GM21390 (cell line): Measurements from ENCODE around the gene EIF1B.
"Not testable (repeated sequence)": the region's sequence is repeated elsewhere in the genome, so short reads cannot be mapped to it uniquely, and the experiment has no call there.

Experiments
- ATAC-seq: cut with Tn5 transposase; IDR thresholded peaks from one replicate; pipeline ENCODE4 v1.9.1; 2021; ENCODE audit not compliant: unreplicated experiment

The EIF1B gene

DNA sequence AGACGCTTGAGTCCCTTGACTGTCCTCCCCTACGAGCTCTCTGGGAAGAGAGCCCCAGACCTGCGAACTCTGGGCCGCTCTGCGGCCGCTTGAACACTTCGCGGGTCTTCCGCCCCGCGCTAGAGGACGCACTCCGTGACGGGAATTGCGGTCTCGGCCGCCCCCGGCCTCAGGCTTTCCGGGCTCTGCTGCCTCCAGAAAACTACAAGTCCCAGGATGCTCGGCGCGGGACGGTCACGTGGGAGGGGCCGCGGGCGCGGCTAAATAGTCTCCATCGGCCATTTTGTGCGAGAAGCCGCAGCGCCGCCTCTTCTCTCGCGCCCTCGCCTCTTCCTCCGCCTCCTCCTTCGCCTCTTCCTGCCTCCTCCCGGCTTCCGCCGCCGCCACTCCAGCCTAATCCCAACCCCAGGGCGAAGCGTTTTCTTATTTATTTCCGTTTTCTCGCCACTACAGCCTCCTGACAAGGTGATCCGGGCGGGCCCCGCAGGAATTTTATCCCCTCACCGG, at the start of gene EIF1B:
TSS of gene EIF1B (plus strand) at position 290 of the 507 bp plus-strand sequence. CDS start 235 bp downstream, outside the sequence.
- peak; percentile 95 for ATAC-seq

DNA sequence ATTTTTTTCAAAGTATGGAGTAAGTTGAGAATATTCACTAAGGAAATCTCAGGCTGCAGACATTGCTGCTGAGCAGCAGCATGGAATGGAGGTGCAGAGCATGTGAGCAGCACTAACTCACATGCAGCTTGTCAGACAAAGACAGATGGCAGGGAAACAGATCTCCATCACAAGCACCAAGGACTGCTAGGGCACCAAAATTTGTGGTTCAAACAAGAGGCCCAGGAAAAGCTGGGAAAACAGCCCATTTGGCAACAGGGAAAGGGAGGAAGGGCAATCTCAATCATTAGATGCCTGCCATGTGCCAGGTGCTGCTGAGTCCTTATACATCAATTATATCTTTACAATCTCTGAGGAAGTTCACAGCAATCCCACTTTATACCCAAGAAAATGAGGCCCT, 47.2 kb upstream of the EIF1B start:
- no peak for ATAC-seq

DNA sequence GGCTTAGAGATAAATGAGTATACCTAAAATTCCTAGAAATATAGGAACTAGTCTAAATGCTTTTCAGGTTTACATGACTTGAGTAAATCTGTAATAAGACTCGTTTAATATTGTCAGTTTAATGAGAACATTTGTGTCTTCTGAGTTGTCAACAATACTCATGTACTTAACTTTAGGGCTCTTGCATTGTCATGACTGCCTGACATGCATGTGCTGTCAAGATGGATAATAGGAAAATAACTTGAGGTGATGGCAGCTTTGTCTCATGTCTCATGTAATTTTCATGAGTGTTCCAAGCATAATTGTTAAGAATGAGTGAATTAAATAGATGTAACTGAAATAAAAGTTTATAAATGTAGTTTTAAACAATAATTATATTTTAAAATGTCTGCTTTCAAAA, 45.1 kb upstream of the EIF1B start:
- ATAC-seq, result no peak

DNA sequence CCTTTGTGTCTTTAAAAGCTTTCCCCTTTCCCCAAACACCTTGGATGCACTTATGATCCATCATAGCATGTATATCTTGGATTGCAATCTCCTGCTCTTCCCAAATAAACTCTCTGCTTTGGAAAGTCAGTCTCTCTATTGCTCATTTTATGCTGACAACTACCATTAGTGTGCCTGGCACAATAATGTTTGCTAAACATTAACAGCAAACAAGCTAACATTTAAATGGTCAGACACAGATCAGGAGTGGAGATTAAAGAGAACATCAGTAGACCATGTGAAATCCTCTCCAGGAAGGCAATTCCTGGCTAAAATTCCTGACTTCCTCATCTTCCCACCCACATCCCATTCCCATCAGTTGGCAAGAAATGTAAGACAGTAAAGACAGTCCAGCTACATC, 44.3 kb upstream of the EIF1B start:
- ATAC-seq, result no peak

DNA sequence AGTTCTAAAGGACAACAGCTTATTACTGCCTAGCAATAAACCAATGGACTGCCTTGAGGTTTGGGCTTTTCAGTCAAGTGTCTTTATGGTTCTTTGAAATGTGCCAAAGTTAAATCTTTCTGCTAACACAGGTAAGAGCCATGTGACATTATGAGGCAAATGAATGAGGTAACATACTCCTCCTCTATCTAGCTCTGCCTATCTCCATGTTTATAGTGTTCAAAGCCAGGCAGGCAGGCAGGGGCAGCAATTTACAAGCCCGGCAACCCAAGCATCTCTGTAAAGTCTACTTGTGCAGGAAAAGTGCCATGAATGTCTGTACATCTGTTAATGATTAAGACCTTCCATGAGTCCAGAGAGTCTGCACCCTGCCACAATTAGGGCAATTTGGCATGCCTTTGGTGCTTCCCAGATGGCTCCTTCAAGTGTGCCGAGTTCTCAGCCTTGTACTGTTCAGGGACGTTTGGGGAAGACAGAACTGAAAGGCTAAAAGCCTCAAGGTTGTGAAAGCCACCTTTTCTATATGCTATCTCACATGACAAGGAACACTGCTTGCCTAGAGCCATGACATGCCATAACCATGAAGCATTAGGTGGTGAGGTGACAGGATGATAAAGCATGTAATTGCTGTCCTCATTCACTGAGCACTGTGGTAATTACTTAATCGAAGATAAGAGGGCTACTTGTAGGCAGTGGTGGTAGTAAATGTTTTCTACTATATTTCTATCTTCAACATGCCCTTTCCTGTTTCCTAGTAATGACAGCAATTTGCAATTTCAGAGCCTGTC, 41.4 kb upstream of the EIF1B start:
- no peak for ATAC-seq

DNA sequence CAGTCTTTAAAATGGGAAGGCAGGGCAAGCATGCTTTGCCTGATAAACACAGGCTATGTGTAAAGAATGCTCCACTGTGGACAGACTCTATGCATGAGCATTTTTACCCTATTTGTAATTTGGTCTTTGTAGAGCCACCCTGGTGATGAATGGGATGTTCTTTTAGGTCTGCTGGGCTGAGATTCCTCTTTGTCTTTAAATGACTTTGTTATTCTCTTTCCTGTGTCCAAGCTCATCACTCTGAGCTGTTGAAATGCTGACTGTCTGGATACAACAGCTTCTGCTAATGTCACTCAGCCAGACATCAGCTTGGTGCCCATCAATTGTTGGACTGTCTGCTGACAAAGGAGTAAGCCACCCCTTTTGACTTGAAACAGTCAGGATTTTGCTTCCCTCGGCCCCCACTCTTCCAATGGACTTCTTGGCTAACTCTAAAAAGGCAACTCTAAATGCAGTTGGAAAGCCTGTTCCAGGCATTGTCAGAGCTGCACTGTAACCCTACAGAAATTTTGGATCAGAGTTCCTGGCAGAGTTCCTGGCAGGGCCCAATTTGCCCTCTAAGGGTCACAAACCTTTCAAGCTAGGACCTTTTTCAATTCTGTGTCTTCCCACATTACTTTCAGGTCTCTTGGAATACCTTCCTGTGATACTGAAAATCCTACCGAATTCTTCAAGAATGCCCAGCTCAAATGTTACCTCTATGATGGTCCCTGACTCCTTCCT, 40.5 kb upstream of the EIF1B start:
- ATAC-seq, result no peak

DNA sequence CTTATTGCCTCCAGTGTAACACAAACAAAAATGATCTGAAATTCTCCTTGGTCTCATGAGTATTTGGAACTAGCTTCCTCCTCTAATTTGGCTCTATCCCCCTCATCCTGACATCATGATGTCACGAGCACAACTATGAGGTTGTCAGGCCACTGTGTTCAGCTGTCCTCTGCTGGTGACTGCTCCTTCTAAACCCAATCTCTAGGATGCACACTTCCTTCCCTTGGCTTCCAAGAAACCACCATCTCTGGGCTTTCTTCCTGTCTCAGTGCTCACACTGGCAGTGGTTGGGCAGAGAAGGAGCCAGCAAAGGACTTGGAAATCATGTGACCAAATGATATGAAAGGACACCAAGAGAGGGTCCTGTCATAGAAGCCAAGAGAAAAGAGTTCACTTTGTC, 30.7 kb upstream of the EIF1B start:
- ATAC-seq, result no peak

DNA sequence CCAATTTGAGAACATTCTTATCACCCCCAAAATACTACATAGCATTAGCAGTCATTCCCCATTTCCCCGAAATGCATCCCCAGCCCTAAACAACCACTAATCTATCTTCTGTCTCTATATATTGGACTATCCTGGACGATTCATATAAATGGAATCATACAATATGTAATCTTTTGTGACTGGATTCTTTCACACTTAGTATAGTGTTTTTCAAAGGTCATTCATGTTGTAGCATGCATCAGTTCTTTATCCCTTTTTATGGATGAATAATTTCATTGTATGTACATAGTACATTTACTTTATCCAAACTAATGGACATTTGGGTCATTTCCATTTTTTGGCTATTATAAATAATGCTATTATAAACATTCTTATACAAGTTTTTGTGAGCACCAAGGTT, 27.5 kb upstream of the EIF1B start:
- no peak for ATAC-seq

DNA sequence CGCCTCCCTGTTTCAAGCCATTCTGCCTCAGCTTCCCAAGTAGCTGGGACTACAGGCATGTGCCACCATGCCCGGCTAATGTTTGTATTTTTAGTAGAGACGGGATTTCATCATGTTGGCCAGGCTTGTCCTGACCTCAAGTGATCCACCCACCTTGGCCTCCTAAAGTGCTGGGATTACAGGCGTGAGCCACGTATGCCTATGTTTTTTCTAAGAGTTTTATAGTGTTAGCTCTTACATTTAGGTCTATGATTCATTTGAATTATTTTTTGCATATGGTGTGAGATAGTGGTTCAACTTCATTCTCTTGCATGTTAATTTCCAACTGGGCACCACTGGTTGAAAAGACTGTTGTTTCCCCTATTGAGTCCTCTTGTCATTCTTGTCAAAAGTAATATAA, 26.4 kb upstream of the EIF1B start:
- ATAC-seq, result not testable (repeated sequence)

DNA sequence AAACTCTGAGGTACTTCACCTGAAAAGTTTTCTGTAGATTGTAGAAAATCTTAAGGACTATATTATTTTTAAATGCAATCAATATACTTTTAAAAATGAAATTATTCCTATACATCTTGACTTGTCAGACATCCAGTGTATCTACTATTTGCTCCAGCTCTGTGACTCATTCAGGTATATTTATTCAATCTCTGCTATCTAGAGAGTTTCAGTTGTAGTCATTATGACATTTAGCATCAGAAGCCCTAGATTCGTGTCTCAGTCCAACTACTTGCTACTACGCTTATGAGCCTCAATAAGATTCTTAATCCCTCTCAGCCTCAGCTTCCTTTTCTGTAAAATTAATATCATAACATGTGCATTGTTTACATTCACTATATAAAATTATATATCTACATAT, 22.3 kb upstream of the EIF1B start:
- ATAC-seq, result no peak

DNA sequence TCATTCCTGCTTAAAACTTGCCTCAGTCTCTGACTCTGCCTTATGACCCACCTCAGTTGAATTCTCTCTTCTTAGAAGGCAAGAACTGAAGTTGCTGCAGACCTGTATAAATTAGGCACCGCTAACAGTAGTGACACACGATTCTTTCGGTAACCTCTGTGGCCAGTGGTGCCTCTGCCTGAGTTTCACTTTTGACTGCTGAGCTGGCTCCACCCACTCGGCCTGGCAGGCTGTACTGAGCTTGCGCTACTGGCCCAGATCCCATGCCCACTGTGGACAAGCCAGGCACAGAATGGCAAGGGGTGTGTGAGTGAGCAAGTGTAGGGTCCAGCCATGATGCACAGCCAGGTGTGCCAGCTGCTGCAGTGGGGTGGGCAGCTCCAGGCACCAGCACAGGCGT, 19.1 kb upstream of the EIF1B start:
- no peak for ATAC-seq

DNA sequence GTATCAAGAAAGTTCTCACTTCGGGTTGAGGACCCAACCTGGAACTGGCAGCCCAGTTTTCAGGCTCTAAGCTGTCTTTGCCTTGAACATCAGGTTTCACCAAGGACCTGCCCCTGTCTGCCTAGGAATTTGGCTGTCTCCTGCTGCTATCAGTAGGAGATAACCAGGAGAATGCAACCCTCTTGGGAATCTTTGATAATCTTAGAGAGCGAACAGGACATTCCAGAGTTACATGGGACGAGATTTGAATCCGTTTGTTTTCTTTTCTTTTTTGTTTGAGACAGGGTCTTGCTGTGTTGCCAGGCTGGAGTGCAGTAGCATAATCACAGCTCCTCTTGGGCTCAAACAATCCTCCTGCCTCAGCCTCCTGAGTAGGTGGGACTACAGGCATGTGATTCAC, 18.0 kb upstream of the EIF1B start:
- no peak for ATAC-seq

DNA sequence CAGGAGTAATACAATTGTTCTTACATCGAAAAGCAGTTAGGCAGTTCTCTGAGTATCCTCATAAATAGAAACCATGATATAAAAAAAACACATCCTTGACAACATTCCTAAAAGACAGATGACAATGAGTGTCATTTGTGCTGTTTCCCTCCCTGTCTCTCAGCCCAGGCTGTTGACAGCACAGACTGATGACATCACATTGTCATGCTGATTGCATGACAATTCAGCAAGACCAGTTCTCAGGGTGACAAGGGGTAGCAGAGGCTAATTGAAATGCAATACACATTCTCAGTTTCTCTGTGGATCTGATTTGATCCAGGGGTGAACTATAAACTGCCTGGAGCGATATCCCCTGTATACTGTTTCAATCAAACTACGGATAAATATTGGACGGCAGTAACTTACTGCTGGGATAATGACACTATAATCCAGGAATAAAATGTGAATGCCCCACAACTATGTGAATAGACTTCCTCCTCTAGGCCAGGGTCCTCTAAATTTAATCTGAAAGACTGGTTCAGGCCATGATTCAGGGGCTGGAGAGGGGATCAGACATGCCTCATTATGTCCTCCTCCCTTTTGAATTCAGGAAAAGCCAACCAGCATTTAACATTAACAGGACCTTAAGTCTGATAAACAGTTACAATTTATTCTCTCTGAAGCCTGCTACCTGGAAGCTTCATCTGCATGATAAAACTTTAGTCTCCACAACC, 16.7 kb upstream of the EIF1B start:
- no peak for ATAC-seq

DNA sequence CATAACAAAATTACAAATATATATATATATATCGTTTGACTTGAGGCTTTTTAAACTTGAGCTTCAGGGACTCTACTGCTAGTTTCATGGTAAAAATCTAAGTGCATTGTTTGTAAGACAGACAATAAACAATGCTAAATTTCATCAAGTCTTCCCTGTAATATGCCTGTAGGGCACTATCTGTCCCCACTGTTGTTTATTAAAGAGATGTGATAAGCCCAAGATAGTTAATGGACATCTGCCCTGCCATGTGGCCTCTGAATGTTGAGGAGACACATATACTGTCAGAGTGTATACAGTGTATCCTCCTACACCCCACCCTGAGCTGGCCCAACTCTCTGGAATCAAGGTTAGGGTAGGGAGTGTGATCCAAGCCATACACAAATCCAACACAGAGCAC, 15.1 kb upstream of the EIF1B start:
- ATAC-seq, result no peak

DNA sequence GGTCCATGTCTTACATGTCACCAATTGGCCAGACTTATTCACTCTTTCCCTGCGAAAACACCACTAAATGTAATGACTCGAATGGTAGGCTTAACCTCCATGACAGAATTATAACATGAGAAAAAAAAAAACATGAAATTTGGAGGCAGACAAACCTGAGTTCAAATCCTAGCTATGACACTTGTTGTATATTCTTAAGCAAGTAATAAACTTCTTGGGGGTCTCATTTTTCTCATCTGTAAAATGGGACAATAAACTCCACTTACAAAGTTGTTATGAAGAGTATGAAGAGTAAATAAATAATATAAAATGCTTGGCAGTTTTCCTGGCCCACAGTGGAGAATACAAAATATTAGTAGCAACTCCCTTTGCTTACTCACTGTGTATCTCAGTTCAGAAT, 11.4 kb upstream of the EIF1B start:
- no peak for ATAC-seq

DNA sequence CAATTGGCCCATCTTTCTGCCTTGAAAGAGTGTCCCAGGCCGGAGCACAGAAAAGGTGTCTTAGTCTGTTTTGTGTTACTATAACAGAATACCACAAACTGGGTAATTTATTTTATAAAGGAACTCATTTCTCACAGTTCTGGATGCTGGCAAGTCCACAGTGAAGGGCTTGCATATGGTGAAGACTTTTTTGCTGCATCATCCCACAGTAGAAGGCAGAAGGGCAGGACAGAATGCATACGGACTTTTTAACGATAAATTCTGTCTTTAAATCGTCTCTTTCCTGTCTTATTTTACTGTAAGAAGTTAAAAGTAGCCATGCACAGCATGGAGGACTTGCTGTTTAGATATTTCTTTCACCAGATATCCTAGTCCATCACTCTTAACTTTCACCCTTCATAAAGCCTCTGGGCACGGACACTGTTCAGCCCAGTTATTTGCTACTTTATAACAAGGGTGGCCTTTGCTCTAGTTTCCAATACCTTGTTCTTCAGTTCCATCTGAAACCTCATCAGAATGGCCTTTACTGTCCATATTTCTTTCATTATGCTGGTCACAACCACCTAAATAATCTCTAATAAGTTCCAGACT, 10.3 kb upstream of the EIF1B start:
- no peak for ATAC-seq

DNA sequence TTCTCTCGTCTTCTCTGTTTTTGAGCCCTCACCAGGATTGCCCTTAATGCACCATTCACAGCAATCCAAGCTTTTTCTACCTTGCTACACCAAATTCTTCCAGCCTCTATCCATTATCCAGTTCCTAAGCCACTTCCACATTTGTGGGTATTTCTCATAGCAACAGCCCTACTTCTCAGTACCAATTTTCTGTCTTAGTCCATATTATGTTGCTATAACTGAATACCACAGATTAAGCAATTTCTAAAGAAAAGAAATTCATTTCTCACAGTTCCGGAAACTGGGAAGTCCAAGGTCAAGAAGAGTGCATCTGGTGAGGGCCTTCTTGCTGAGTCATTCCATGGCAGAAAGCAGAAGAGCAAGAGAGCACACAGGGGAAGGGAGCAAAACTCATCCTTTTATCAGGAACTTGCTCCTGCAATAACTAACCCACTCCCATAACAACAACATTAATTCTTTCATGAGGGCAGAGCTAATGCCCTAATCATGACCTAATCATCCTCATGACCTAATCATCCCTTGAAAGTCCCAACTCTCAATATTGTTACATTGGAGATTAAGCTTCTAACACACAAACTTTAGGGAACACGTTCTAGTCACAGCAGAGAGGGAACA, 9.7 kb upstream of the EIF1B start:
- no peak for ATAC-seq

DNA sequence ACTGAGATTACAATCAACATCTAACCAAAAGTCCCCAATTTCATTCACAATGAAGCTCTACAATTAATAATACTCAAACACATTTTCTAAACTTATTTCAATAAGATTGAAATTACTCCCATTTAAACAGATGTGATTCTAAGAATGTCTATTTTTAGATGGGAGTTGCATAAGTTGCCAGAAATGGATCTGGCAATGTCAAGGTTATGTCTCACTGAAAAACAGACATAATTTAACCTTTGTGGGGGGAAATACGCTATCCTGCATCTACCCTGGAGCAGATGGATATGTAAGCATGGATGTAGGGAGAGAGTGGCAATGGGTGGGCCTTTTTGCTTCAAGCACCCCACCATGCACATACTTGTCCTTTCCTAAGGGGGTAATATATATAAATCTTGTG, 6.7 kb upstream of the EIF1B start:
- ATAC-seq, result no peak

DNA sequence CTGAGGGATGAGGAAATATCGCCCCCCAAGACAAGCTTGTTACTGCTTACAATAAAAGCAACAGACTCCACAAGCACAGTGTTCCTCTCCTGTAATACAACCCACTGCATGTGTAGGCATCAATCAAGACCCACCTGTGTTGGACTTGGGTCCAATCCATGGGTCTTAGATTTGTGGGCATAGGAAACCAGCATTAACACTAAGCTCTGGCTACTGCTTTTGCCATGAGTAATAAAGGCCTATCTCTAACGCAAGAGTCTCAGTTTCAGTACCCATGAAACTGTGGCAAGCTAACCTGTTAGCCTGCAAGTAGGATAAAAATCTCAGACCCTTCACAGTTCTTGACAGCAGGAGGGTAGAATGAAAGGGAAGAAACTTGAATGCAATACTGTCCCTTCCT, 5.2 kb upstream of the EIF1B start:
- no peak for ATAC-seq

DNA sequence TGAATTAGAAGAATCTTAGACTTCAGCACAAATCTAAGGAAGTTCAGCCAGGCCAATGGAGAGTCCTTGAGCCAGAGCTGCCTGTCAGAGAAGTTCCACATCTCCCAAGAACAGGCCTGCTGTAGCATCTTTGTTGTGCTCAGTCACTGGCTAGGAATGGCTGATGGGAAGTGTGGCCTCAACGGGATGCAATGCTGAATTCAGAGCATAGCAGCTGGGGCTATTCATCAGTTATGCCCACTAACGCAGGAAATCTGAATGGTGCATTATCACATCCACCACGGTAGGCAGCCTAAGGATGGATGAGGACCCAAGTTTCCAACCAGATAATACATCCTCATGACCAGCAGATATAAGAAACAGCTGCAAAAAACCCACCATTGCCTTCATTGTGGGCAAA, 3.2 kb upstream of the EIF1B start:
- no peak for ATAC-seq

DNA sequence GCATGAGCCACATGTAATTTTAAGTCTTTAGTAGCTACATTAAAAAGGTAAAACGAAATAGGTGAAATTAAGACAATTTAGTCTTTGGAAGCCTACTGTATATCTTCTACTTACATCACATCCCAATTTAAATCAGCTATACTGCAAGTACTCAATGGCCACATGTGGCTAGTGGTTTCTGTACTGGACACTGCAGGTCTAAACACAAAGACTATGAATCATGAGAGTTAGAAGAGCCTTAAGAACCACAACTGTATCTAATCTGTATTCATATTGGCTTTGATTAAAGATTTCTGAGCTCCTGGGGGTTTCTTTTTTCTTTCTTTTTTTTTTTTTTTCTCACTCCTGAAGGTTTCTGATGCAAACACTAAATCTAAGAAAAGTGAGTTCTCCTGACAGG, 2.3 kb upstream of the EIF1B start:
- no peak for ATAC-seq
